Measurements from ENCODE around the gene GRK5.

The GRK5 gene

DNA sequence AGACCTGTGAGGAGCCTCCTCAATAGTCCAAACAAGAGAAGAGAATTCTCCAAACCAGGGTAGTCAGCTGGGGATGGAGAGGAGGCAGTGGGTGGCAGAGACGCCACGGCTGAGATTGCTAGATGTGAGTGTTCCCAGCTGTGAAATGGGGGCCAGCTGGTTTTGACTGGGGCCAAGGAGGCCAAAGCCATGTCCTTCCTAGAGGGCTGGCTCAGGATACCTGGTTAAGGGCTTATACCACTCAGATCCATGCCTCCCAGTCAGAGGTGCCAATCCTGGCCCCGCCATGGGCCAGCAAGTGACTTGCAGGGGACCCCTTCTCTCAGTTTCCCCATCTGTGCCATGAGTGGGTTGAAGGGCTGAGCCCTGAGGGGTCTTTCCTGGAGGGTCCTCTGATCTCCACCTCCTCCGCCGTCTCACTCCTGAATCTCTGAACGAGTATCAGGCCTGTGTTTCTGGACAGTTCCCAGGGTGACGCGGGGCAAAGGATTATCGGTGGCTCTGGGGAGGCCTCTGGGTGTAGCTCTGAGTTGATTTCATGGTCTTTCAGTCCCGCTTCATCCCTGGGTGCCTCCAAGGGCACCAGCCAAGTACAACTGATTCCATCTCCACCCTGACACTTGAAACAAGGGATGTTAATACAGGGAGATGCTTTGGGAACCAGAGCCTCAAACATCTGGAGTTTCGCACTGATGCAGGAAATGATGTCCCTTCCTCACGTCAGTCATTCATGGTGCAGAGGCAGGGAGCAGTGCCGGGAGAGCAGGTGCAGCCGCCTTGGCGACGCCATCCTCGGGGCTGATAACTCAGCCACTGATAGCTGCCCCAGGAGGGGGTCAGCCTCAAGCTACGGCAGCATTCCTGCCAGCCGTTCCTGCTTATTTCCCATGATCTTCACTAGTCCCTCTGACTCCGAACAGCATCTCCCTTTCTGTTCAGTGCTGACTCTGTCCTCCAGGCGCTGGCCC is 208.4 kb downstream of the GRK5 start:
- no peaks in the 10 kb centered on the region; the same call in 1 of the 2 replicates for H3K36me3 ChIP-seq
- no peaks in the 10 kb centered on the region for H3K9me3 ChIP-seq (ENCODE audit: severe bottlenecking)
- TF ChIP-seq, protein P1, sequence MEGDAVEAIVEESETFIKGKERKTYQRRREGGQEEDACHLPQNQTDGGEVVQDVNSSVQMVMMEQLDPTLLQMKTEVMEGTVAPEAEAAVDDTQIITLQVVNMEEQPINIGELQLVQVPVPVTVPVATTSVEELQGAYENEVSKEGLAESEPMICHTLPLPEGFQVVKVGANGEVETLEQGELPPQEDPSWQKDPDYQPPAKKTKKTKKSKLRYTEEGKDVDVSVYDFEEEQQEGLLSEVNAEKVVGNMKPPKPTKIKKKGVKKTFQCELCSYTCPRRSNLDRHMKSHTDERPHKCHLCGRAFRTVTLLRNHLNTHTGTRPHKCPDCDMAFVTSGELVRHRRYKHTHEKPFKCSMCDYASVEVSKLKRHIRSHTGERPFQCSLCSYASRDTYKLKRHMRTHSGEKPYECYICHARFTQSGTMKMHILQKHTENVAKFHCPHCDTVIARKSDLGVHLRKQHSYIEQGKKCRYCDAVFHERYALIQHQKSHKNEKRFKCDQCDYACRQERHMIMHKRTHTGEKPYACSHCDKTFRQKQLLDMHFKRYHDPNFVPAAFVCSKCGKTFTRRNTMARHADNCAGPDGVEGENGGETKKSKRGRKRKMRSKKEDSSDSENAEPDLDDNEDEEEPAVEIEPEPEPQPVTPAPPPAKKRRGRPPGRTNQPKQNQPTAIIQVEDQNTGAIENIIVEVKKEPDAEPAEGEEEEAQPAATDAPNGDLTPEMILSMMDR (IDR thresholded peaks at IDR 0.05; ENCODE audit: low read depth, low read length), result no peak
- no peaks in the 10 kb centered on the region for H3K27me3 ChIP-seq (ENCODE audit: insufficient read depth, low read depth, severe bottlenecking)
- no peak overlapping the region for H3K4me3 ChIP-seq (ENCODE audit: low read depth, low read length)
- DNase-seq, result no peak
- no peak overlapping the region for H3K27ac ChIP-seq

- Histone ChIP-seq H3K4me3 (ENCODE audit: low read depth, low read length) (no peak overlapping the region), H3K9me3 (ENCODE audit: severe bottlenecking) (no peaks in the 10 kb centered on the region), H3K27me3 (ENCODE audit: insufficient read depth, low read depth, severe bottlenecking) (no peaks in the 10 kb centered on the region), H3K27ac (peak overlapping the region; percentile 36; the same call in 1 of the 2 replicates), H3K36me3 (no peaks in the 10 kb centered on the region; the same call in 1 of the 2 replicates)
- peak; percentile 72 for DNase-seq
- TF ChIP-seq, protein P1 (IDR thresholded peaks at IDR 0.05; ENCODE audit: low read depth, low read length), result peak; percentile 97
These were observed 209.5 kb downstream of the GRK5 start for GRCh38 chr10:119416855-119417254.

DNA sequence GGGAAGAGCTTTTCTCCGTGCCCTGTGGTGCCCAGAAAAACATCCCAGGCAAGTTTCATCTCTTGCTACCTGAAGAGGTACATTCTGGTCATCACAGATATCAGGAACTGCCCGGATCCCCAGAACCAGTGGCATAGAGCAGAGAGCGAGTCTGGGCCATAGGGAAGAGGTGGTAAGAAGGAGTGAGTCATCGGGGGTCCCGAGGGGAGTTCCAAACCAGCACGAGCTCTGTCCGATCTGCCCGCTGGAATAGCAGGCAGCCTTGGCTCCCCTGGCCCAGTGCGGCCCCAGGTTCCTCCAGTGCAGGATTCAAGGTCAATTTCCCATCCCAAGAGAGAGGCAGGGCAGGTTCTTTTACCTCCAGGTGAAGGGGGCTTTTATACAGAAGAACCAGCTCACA is 210.5 kb downstream of the GRK5 start:
- no peaks in the 10 kb centered on the region for H3K27me3 ChIP-seq (ENCODE audit: insufficient read depth, low read depth, severe bottlenecking)

GRCh38 chr10:119418362-119418761 is 211.0 kb downstream of the GRK5 start:
- Histone ChIP-seq H3K9me3 (ENCODE audit: severe bottlenecking) (no peaks in the 10 kb centered on the region), H3K27ac (no peak overlapping the region), H3K4me3 (ENCODE audit: low read depth, low read length) (no peak overlapping the region), H3K36me3 (peaks cover 2% of the 10 kb centered on the region), H3K27me3 (ENCODE audit: insufficient read depth, low read depth, severe bottlenecking) (no peaks in the 10 kb centered on the region)
- no peak for DNase-seq
- TF ChIP-seq, protein P1 (IDR thresholded peaks at IDR 0.05; ENCODE audit: low read depth, low read length), result no peak

More for the DNA sequence above, 210.5 kb downstream of the GRK5 start:
- Histone ChIP-seq H3K9me3 (ENCODE audit: severe bottlenecking) (no peaks in the 10 kb centered on the region), H3K36me3 (no peaks in the 10 kb centered on the region; the same call in none of the 2 replicates), H3K4me3 (ENCODE audit: low read depth, low read length) (no peak overlapping the region), H3K27ac (no peak overlapping the region)
- TF ChIP-seq, protein P1 (IDR thresholded peaks at IDR 0.05; ENCODE audit: low read depth, low read length), result no peak
- no peak for DNase-seq

GRCh38 chr10:119419931-119420330 is 212.6 kb downstream of the GRK5 start:
- Histone ChIP-seq H3K9me3 (ENCODE audit: severe bottlenecking) (no peaks in the 10 kb centered on the region), H3K27me3 (ENCODE audit: insufficient read depth, low read depth, severe bottlenecking) (no peaks in the 10 kb centered on the region), H3K4me3 (ENCODE audit: low read depth, low read length) (no peak overlapping the region), H3K27ac (no peak overlapping the region), H3K36me3 (peaks cover 3% of the 10 kb centered on the region)
- DNase-seq, result no peak
- TF ChIP-seq, protein P1 (IDR thresholded peaks at IDR 0.05; ENCODE audit: low read depth, low read length), result no peak
